ENCODE data around the gene C10orf95. TPM values are rescaled to one million over a fixed set of nuclear protein-coding genes. Genes with fewer than 3 reads are reported as not detected.

Gene C10orf95
- total and polyA plus RNA-seq, 8 donors = 0.46 to 8.0 (median 0.57) TPM; not detected in 4

- Histone ChIP-seq H3K4me3 (no peak overlapping the region), H3K27me3 (no peaks in the 10 kb centered on the region), H3K9me3 (no peaks in the 10 kb centered on the region), H3K4me1 (no peaks in the 10 kb centered on the region), H3K36me3 (peaks cover 94 to 100% (median 100%) of the 10 kb centered on the region in 4 donors), H3K27ac (no peak overlapping the region)
- intact Hi-C loops (cut with DNase I; ENCODE audit: low total_unique reads) = no loop called here
- no peak for DNase-seq
- TF ChIP-seq CTCF (IDR thresholded peaks at IDR 0.05) (no peak), POLR2AphosphoS5 (IDR thresholded peaks at IDR 0.05) (no peak), EP300 (IDR thresholded peaks at IDR 0.05) (no peak), POLR2A (IDR thresholded peaks at IDR 0.05) (no peak)
- 87 to 92% (median 91%) methylated on average over 18 of the region's 18 CpGs for WGBS, 5 donors
Observed at GRCh38 chr10:102485093-102485784, 33.9 kb upstream of the C10orf95 start.

- peaks cover 88 to 100% (median 100%) of the 10 kb centered on the region in 4 donors for H3K36me3 ChIP-seq
- no peak overlapping the region for H3K4me3 ChIP-seq
- 94 to 98% (median 95%) methylated on average over 13 of the region's 13 CpGs for WGBS, 5 donors
- intact Hi-C loops (cut with DNase I; ENCODE audit: low total_unique reads) = no loop called here
- no peaks in the 10 kb centered on the region for H3K27me3 ChIP-seq
- peaks cover 0 to 3% (median 1%) of the 10 kb centered on the region in 4 donors for H3K4me1 ChIP-seq
- H3K27ac ChIP-seq = no peak overlapping the region
- no peaks in the 10 kb centered on the region for H3K9me3 ChIP-seq
- no peak for DNase-seq
- TF ChIP-seq CTCF (IDR thresholded peaks at IDR 0.05) (no peak), EP300 (IDR thresholded peaks at IDR 0.05) (no peak), POLR2A (IDR thresholded peaks at IDR 0.05) (no peak), POLR2AphosphoS5 (IDR thresholded peaks at IDR 0.05) (no peak)
Observed at GRCh38 chr10:102484021-102484420, 32.7 kb upstream of the C10orf95 start.

GRCh38 chr10:102480396-102480795 lies 29.1 kb upstream of the C10orf95 start:
- Histone ChIP-seq H3K27me3 (no peaks in the 10 kb centered on the region), H3K9me3 (no peaks in the 10 kb centered on the region), H3K36me3 (peaks cover 53 to 66% (median 64%) of the 10 kb centered on the region in 4 donors), H3K4me3 (no peak overlapping the region), H3K27ac (no peak overlapping the region), H3K4me1 (peaks cover 0 to 9% (median 4%) of the 10 kb centered on the region in 4 donors)
- intact Hi-C loops (cut with DNase I; ENCODE audit: low total_unique reads) = no loop called here
- TF ChIP-seq EP300 (IDR thresholded peaks at IDR 0.05) = no peak
- no peak for TF ChIP-seq POLR2AphosphoS5 (IDR thresholded peaks at IDR 0.05)
- TF ChIP-seq POLR2A (IDR thresholded peaks at IDR 0.05) = no peak
- TF ChIP-seq CTCF (IDR thresholded peaks at IDR 0.05) = no peak
- DNase-seq = no peak
- 81 to 87% (median 84%) methylated on average over 8 to 9 of the region's 9 CpGs for WGBS, 5 donors

GRCh38 chr10:102479651-102480050 lies 28.3 kb upstream of the C10orf95 start:
- Histone ChIP-seq H3K27ac (peak overlapping the region in 2 of 5 donors; percentile 20 to 55), H3K36me3 (peaks cover 46 to 58% (median 56%) of the 10 kb centered on the region in 4 donors)
- intact Hi-C loops (cut with DNase I; ENCODE audit: low total_unique reads) = no loop called here

More at GRCh38 chr10:102479651-102480050, 28.3 kb upstream of the C10orf95 start:
- Histone ChIP-seq H3K4me3 (no peak overlapping the region), H3K9me3 (no peaks in the 10 kb centered on the region), H3K27me3 (no peaks in the 10 kb centered on the region), H3K4me1 (peaks cover 0 to 9% (median 4%) of the 10 kb centered on the region in 4 donors)
- no peak for DNase-seq
- TF ChIP-seq POLR2AphosphoS5 (IDR thresholded peaks at IDR 0.05) (no peak), EP300 (IDR thresholded peaks at IDR 0.05) (no peak), CTCF (IDR thresholded peaks at IDR 0.05) (no peak), POLR2A (IDR thresholded peaks at IDR 0.05) (no peak)
